ENCODE results near the gene B9D2. TPM values are rescaled to one million over a fixed set of nuclear protein-coding genes. Genes with fewer than 3 reads are reported as not detected.

Gene B9D2
- total RNA-seq, 2 experiments from 2014 or later, result 21.1 to 26.8 TPM

DNA sequence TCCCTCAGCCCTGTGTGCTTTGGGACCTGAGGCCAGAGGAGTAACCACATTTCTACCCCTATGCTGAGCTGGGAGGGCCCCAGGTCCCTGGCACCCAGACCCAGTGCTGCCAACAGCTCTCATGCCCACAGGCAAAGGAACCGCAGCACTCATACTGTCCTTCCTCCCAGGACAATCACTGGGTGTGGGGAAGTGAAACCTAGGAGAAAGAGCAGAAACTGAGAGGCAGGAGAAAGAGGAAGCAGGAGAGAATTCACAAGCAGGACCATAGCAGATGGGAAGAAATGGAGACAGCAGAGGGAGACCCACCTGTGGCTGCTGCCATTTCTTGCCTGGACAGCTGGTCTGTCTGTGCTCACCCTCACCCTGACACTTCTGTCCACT, 35.1 kb downstream of the B9D2 start:
- intact Hi-C loops (cut with DNase I, micrococcal nuclease), result loop anchor here (1.0 to 5.0 kb wide), 3 partner anchors 24 to 67 kb away; partner anchors contain the start of genes B9D2 (in 1 of the 2) and TGFB1 (in 1 of the 2)
- peaks cover 76% of the 10 kb centered on the region for H3K4me1 Mint-ChIP-seq (ENCODE audit: low read depth)

DNA sequence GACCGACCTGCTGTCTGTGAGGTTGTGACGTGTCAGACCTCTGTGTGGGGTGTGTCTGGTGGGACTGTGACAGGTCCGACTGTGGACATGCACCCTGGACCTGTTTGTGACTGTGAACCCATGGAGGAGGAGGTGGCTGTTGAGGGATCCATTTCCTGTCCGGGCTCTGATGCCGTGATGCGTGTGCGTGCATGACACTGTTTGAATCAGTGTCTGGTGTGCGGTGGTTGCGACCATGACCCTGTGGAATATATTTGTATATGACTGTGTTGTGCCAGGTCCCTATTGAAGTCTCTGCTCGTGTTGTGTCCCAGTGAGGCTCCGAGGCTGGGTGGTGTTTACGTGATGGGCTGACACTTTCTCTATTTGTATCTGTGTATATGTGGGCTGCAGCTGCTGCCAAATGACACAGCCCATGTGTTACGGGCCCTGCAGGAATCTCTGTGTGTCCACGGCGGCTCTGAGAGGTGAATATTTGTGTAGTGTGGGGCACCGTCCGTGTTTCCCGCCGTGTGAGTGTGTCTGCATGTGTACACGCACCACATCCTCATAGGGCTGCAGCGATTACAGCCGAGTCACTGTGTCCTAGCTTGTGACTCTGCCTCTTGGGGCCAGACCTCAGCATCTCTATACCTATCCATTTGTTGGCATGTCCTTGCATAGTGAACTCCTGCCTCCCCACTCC, 35.6 kb downstream of the B9D2 start:
- Histone ChIP-seq H3K27ac (ENCODE audit: low read depth in 1 of 2, low read length in 2 of 2) (peak overlapping the region; percentile 64 to 89), H3K4me3 (ENCODE audit: low read length) (peak overlapping the region; percentile 44), H3K36me3 (ENCODE audit: insufficient read depth, low read length) (peaks cover 55% of the 10 kb centered on the region), H3K9me3 (ENCODE audit: control insufficient read depth in 1 of 2, insufficient read depth in 1 of 2, low read length in 2 of 2) (no peaks in the 10 kb centered on the region), H3K4me1 (ENCODE audit: insufficient read depth, low read length) (peaks cover 97% of the 10 kb centered on the region), H3K27me3 (ENCODE audit: control insufficient read depth in 1 of 2, insufficient read depth in 2 of 2, low read length in 2 of 2) (no peaks in the 10 kb centered on the region)
- H3K27me3 Mint-ChIP-seq, result no peaks in the 10 kb centered on the region
- peaks cover 71% of the 10 kb centered on the region for H3K36me3 Mint-ChIP-seq (ENCODE audit: low read depth)
- no peaks in the 10 kb centered on the region for H3K9me3 Mint-ChIP-seq
- ChIA-PET POLR2A (interaction anchor here (1.0 to 5.6 kb wide), 12 partner anchors 9 to 65 kb away, joined by 3 to 106 read pairs (median 6); partner anchors contain the start of genes B9D2, CCDC97, HNRNPUL1 and TGFB1), CTCF (interaction anchor here (1.1 to 4.2 kb wide), 6 partner anchors 13 to 66 kb away, joined by 3 to 30 read pairs (median 6); partner anchors contain the start of genes HNRNPUL1 and TGFB1)
- ATAC-seq (ENCODE audit: poor library complexity) (peak; percentile 55), DNase-seq (peak in 4 of 14 experiments; percentile 30 to 53 (median 42))
- peak overlapping the region; percentile 97 for H3K27ac Mint-ChIP-seq
- H3K4me3 Mint-ChIP-seq, result peak overlapping the region; percentile 82
- intact Hi-C loops (cut with DNase I, micrococcal nuclease), result loop anchor here (1.0 to 5.0 kb wide), 3 partner anchors 25 to 66 kb away; partner anchors contain the start of genes B9D2 (in 1 of the 2) and TGFB1 (in 1 of the 2)
- peaks cover 72% of the 10 kb centered on the region for H3K4me1 Mint-ChIP-seq (ENCODE audit: low read depth)
- TF ChIP-seq, protein P1, sequence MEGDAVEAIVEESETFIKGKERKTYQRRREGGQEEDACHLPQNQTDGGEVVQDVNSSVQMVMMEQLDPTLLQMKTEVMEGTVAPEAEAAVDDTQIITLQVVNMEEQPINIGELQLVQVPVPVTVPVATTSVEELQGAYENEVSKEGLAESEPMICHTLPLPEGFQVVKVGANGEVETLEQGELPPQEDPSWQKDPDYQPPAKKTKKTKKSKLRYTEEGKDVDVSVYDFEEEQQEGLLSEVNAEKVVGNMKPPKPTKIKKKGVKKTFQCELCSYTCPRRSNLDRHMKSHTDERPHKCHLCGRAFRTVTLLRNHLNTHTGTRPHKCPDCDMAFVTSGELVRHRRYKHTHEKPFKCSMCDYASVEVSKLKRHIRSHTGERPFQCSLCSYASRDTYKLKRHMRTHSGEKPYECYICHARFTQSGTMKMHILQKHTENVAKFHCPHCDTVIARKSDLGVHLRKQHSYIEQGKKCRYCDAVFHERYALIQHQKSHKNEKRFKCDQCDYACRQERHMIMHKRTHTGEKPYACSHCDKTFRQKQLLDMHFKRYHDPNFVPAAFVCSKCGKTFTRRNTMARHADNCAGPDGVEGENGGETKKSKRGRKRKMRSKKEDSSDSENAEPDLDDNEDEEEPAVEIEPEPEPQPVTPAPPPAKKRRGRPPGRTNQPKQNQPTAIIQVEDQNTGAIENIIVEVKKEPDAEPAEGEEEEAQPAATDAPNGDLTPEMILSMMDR (IDR thresholded peaks at IDR 0.05), result no peak

More for the DNA sequence above, 35.1 kb downstream of the B9D2 start:
- Mint-ChIP-seq H3K27me3 (no peaks in the 10 kb centered on the region), H3K36me3 (ENCODE audit: low read depth) (peaks cover 75% of the 10 kb centered on the region), H3K9me3 (no peaks in the 10 kb centered on the region), H3K27ac (peak overlapping the region; percentile 97), H3K4me3 (peak overlapping the region; percentile 82)
- H3K4me3 ChIP-seq (ENCODE audit: low read length), result no peak overlapping the region
- no peaks in the 10 kb centered on the region for H3K9me3 ChIP-seq (ENCODE audit: control insufficient read depth in 1 of 2, insufficient read depth in 1 of 2, low read length in 2 of 2)
- ATAC-seq (ENCODE audit: poor library complexity) (no peak), DNase-seq (peak in 2 of 14 experiments; percentile 57 to 67)
- ChIA-PET CTCF (interaction anchor here (0.7 to 4.2 kb wide), 5 partner anchors 10 to 65 kb away, joined by 3 to 30 read pairs (median 4); partner anchors contain the start of genes HNRNPUL1 and TGFB1), POLR2A (interaction anchor here (1.0 to 5.6 kb wide), 5 partner anchors 15 to 65 kb away, joined by 3 to 106 read pairs (median 19); partner anchors contain the start of genes B9D2, HNRNPUL1 and TGFB1)
- peak overlapping the region; percentile 64 to 89 for H3K27ac ChIP-seq (ENCODE audit: low read depth in 1 of 2, low read length in 2 of 2)
- H3K36me3 ChIP-seq (ENCODE audit: insufficient read depth, low read length), result peaks cover 55% of the 10 kb centered on the region
- H3K27me3 ChIP-seq (ENCODE audit: control insufficient read depth in 1 of 2, insufficient read depth in 2 of 2, low read length in 2 of 2), result no peaks in the 10 kb centered on the region
- H3K4me1 ChIP-seq (ENCODE audit: insufficient read depth, low read length), result peaks cover 95% of the 10 kb centered on the region
- TF ChIP-seq, protein P1 (IDR thresholded peaks at IDR 0.05), result no peak

DNA sequence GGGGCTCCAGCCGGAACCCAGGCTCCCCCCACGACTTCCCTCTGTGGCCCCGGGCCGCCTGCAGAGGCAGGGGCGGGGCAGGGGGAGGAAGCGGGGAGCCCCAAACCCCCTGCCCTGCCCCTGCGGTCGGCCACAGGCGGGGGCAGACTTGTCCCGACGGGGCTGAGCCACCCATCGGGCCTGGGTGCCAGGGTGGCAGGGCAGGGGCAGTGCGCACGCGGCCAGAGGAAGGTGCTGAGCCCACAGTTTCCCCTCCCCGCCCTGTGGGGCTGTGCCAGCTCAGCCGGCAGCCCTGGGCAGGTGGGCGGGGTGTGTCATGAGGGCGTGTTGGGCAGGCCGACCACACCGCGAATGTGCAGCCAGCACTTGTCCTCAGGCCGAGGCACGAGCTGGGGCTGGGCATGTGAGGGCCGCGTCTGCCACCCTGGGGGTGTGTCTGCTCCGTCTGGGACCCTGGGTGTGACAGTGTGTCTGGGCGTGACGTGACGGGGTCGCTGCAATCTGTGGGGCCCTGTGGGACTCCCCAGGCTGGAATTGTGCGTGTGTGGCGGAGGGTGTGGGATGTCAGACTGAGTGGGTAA, 36.3 kb downstream of the B9D2 start:
- no peaks in the 10 kb centered on the region for H3K27me3 ChIP-seq (ENCODE audit: control insufficient read depth in 1 of 2, insufficient read depth in 2 of 2, low read length in 2 of 2)
- peaks cover 58% of the 10 kb centered on the region for H3K36me3 ChIP-seq (ENCODE audit: insufficient read depth, low read length)
- peaks cover 75% of the 10 kb centered on the region for H3K4me1 Mint-ChIP-seq (ENCODE audit: low read depth)
- H3K4me1 ChIP-seq (ENCODE audit: insufficient read depth, low read length), result peaks cover 99% of the 10 kb centered on the region
- intact Hi-C loops (cut with DNase I, micrococcal nuclease), result loop anchor here (1.0 to 5.0 kb wide), 6 partner anchors 17 to 65 kb away; partner anchors contain the start of genes B9D2 (in 1 of the 2), CCDC97 (in 1 of the 2) and TGFB1 (in 1 of the 2)
- H3K9me3 ChIP-seq (ENCODE audit: control insufficient read depth in 1 of 2, insufficient read depth in 1 of 2, low read length in 2 of 2), result no peaks in the 10 kb centered on the region
- peak overlapping the region; percentile 97 for H3K27ac Mint-ChIP-seq
- peak overlapping the region; percentile 82 for H3K4me3 Mint-ChIP-seq
- peaks cover 72% of the 10 kb centered on the region for H3K36me3 Mint-ChIP-seq (ENCODE audit: low read depth)
- ChIA-PET CTCF (interaction anchor here (1.0 to 4.2 kb wide), 7 partner anchors 14 to 65 kb away, joined by 3 to 30 read pairs (median 4); partner anchors contain the start of genes CCDC97, HNRNPUL1 and TGFB1), POLR2A (interaction anchor here (0.8 to 5.6 kb wide), 13 partner anchors 10 to 577 kb away, joined by 3 to 106 read pairs (median 4); partner anchors contain the start of genes ACTMAP, B9D2, CCDC97 and HNRNPUL1)
- ATAC-seq (ENCODE audit: poor library complexity), result peak; percentile 65
- no peaks in the 10 kb centered on the region for H3K27me3 Mint-ChIP-seq
- TF ChIP-seq, protein P1 (IDR thresholded peaks at IDR 0.05), result no peak
- peak; percentile 47 to 97 (median 76) for DNase-seq
- H3K9me3 Mint-ChIP-seq, result no peaks in the 10 kb centered on the region
- H3K4me3 ChIP-seq (ENCODE audit: low read length), result peak overlapping the region; percentile 44
- H3K27ac ChIP-seq (ENCODE audit: low read depth in 1 of 2, low read length in 2 of 2), result peak overlapping the region; percentile 74 to 89
